K562 (cell line): Measurements from ENCODE around the gene OR6K6. TPM values are rescaled to one million over a fixed set of nuclear protein-coding genes. Genes with fewer than 3 reads are reported as not detected.
A peak's percentile ranks its signal among the peaks of the same experiment; 100 is the strongest.

Source experiments
- ATAC-seq: fragments of 200-7000 bp; cut with Tn5 transposase; 3 replicates; pipeline ENCODE4 v1.9.1; 2020; ENCODE audit warnings: moderate library complexity
- BruUV-seq: library from RNA; stranded (reverse); fragments of 400-500 nt; replicated peaks from 2 replicates; lab custom pipeline; 2021; lab: Mats Ljungman, UMichigan
- CTCF ChIA-PET: fragments of 300-600 bp; formaldehyde crosslinking; extraction: SDS; loops from one replicate; lab custom pipeline; 2021; ENCODE audit warnings: low intra/inter-chr PET ratio; lab: Yijun Ruan, JAX
- POLR2A ChIA-PET: fragments of 300-600, 350-650 bp; sonication (Branson Sonifier 250); formaldehyde crosslinking; extraction: SDS; loops from one replicate; lab custom pipeline; 2021; ENCODE audit warnings: antibody characterized with exemption, inconsistent platforms; lab: Yijun Ruan, JAX
- DNase-seq, 4 experiments: peaks; one replicate each; pipeline versions ENCODE4 v3.0.0 to v3.0.0-alpha.2; 2011 to 2018; ENCODE audit warnings: low spot score in 3 of 4, mixed read lengths in 3 of 4; ENCODE audit errors: extremely low read depth in 1 of 4
- FAIRE-seq: peaks from 2 replicates; lab custom pipeline; 2011; peaks lifted over from hg19 to GRCh38; lab: Jason Lieb, UNC
- H2AFZ ChIP-seq: 2 replicates; pipeline ENCODE4 v1.6.0; 2011; ENCODE audit warnings: low read depth, low read length, control low read depth, inconsistent platforms
- H3K27ac ChIP-seq: fragments of 200-600 bp; 3 replicates; pipeline ENCODE4 v1.8.0; 2011; ENCODE audit warnings: low read depth, mild to moderate bottlenecking, control low read depth, inconsistent platforms, low read length, moderate library complexity, mixed read lengths; ENCODE audit errors: extremely low read depth
- H3K27me3 ChIP-seq, 2 experiments: fragments of 300-600 bp in 1 of 2; 2 replicates in 1 of 2; 3 replicates in 1 of 2; pipeline versions ENCODE4 v1.6.0 to v1.8.0; 2011; ENCODE audit warnings: inconsistent platforms in 2 of 2, low read length in 2 of 2, mild to moderate bottlenecking in 1 of 2, mixed read lengths in 1 of 2, moderate library complexity in 1 of 2; ENCODE audit not compliant: control insufficient read depth in 2 of 2, insufficient read depth in 2 of 2
- H3K36me3 ChIP-seq: fragments of 300-600 bp; 3 replicates; pipeline ENCODE4 v1.8.0; 2011; ENCODE audit warnings: mild to moderate bottlenecking, low read length, inconsistent platforms; ENCODE audit not compliant: control insufficient read depth, insufficient read depth
- H3K4me1 ChIP-seq, 2 experiments: fragments of 200-600 bp in 1 of 2; replicated peaks in 1 of 2; 2 replicates in 1 of 2; 3 replicates in 1 of 2; pipeline versions ENCODE4 v1.5.1 to v1.8.0; 2011; ENCODE audit warnings: inconsistent platforms in 2 of 2, low read length in 2 of 2, mild to moderate bottlenecking in 1 of 2, mixed read lengths in 1 of 2, moderate library complexity in 1 of 2; ENCODE audit not compliant: control insufficient read depth in 2 of 2, insufficient read depth in 2 of 2
- H3K4me2 ChIP-seq: 2 replicates; pipeline ENCODE4 v1.6.1; 2011; ENCODE audit warnings: low read length, control low read depth, inconsistent platforms, mixed read lengths; ENCODE audit not compliant: insufficient read depth
- H3K4me3 ChIP-seq: fragments of 200-600 bp; sonication (generic), shearing (Covaris generic); 2 replicates; pipeline ENCODE4 v1.5.1; 2016; ENCODE audit warnings: control low read depth, inconsistent platforms
- H3K79me2 ChIP-seq: fragments of 200-600 bp; 3 replicates; pipeline ENCODE4 v1.8.0; 2011; ENCODE audit warnings: low read length, inconsistent platforms; ENCODE audit not compliant: control insufficient read depth, insufficient read depth
- H3K9ac ChIP-seq, 2 experiments: 2 replicates each; pipeline versions ENCODE4 v1.6.0 to v1.6.1; 2011; ENCODE audit warnings: low read depth in 2 of 2, low read length in 2 of 2, control low read depth in 1 of 2, inconsistent platforms in 1 of 2, mild to moderate bottlenecking in 1 of 2, mixed read lengths in 1 of 2; ENCODE audit not compliant: insufficient read depth in 1 of 2
- H3K9me1 ChIP-seq: one replicate; pipeline ENCODE4 v1.6.0; 2011; ENCODE audit warnings: inconsistent platforms, mild to moderate bottlenecking, low read length, moderate library complexity; ENCODE audit not compliant: control insufficient read depth, insufficient read depth
- H3K9me3 ChIP-seq: replicated peaks from 2 replicates; pipeline ENCODE4 v1.5.1; 2011; ENCODE audit warnings: low read depth, low read length, inconsistent platforms; ENCODE audit not compliant: control insufficient read depth, insufficient read depth
- H4K20me1 ChIP-seq: replicated peaks from 2 replicates; pipeline ENCODE4 v1.6.1; 2011; ENCODE audit warnings: low read length, inconsistent platforms, mixed read lengths; ENCODE audit not compliant: control insufficient read depth, insufficient read depth
- GTF2F1 ChIP-seq: IDR thresholded peaks from 2 replicates; pipeline ENCODE4 v1.6.1; 2011; ENCODE audit warnings: low read depth, low read length, improper control_type of control experiment
- POLR3A ChIP-seq: IDR thresholded peaks from 2 replicates; pipeline ENCODE4 v1.6.1; 2011; ENCODE audit warnings: borderline replicate concordance, mild to moderate bottlenecking, moderate library complexity; ENCODE audit not compliant: insufficient read length, insufficient read depth; ENCODE audit errors: extremely low read depth
- TAF9B ChIP-seq: fragments of 450-650 bp; IDR thresholded peaks from 2 replicates; pipeline ENCODE4 v1.6.1; 2018; ENCODE audit warnings: mild to moderate bottlenecking; ENCODE audit not compliant: partially characterized antibody
- ZBTB5 ChIP-seq: fragments of 450-650 bp; IDR thresholded peaks from 2 replicates; pipeline ENCODE4 v1.6.1; 2017; ENCODE audit warnings: antibody characterized with exemption
- ZNF717 ChIP-seq: fragments of 250-450 bp; sonication (Bioruptor Pico); IDR thresholded peaks from 2 replicates; pipeline ENCODE4 v1.5.0; 2021
- WGBS: fragments of 100-300 bp; shearing (Covaris generic); methylation state at CpG from one replicate; pipeline ENCODE4 v1.1.6; 2016; ENCODE audit warnings: low coverage, mixed read lengths; ENCODE audit not compliant: insufficient coverage; ENCODE audit errors: missing lambda C conversion rate; 5-methylcytosine and 5-hydroxymethylcytosine counted together
- in situ Hi-C: fragments of 300-500 bp; cut with MboI; formaldehyde crosslinking; loops from 4 replicates; pipeline ENCODE4 v1.15.0; 2018; ENCODE audit warnings: inconsistent platforms, mixed read lengths
- intact Hi-C: fragments of 100-400 bp; cut with micrococcal nuclease; formaldehyde crosslinking; loops from 2 replicates; pipeline ENCODE4 v1.14.2; 2022
- polyA plus RNA-seq, 8 experiments: library from polyadenylated mRNA; depleted of rRNA in 4 of 8; stranded (reverse) in 5 of 8; unstranded in 3 of 8; fragments of >200 nt; fragmentation: Nextera tagmentation in 2 of 8; fragmentation: Illumina TruSeq in 1 of 8; extraction: Ambion mirVana in 2 of 8; extraction: Trizol in 1 of 8; gene quantifications; 2 replicates each; pipeline versions ENCODE4 v1.2.1 to v1.2.3, GENCODE V29; 2011 to 2014; ENCODE audit warnings: inconsistent platforms in 1 of 8, missing spikeins in 1 of 8
- total RNA-seq, 7 experiments: library from RNA; depleted of rRNA in 6 of 7; stranded (reverse); fragments of >200 nt in 6 of 7; fragmentation: Illumina TruSeq in 2 of 7; extraction: Trizol in 2 of 7; gene quantifications; 2 replicates each; pipeline versions ENCODE4 v1.2.1 to v1.2.3, GENCODE V29; 2011 to 2021; ENCODE audit warnings: low replicate concordance in 1 of 7

OR6K6 gene
- total and polyA plus RNA-seq, 9 of the 15 experiments (the other 6 are each of a cell fraction or from before 2014, with no cell fraction given): not detected

GRCh38 chr1:158800526-158800925 is 46.0 kb downstream of the OR6K6 start:
- ChIA-PET CTCF (no interaction called here), POLR2A (no interaction called here)
- no peak for FAIRE-seq
- Histone ChIP-seq H4K20me1 (no peaks in the 10 kb centered on the region), H3K4me3 (no peak overlapping the region), H3K36me3 (no peaks in the 10 kb centered on the region), H3K4me2 (no peak overlapping the region), H3K27ac (no peak overlapping the region), H3K27me3 (no peaks in the 10 kb centered on the region), H3K4me1 (peaks cover 0 to 15% of the 10 kb centered on the region in 2 experiments; a peak in 2 of 5 replicates), H2AFZ (peak overlapping the region; percentile 97), H3K9ac (no peak overlapping the region), H3K79me2 (no peaks in the 10 kb centered on the region), H3K9me3 (peaks cover 2% of the 10 kb centered on the region; the same call in 1 of the 2 replicates), H3K9me1 (no peaks in the 10 kb centered on the region)
- DNase-seq: no peak
- intact Hi-C loops (loop anchor here (5.0 kb wide), 1 partner anchor 113 kb away; the partner anchor contains the start of gene SPTA1), in situ Hi-C loops (no loop called here)
- ATAC-seq: no peak
- no TSS peak for BruUV-seq
- TF ChIP-seq ZNF717 (CRISPR knock-in tag): no peak
- TF ChIP-seq TAF9B: no peak
- no peak for TF ChIP-seq POLR3A
- no peak for TF ChIP-seq GTF2F1
- no peak for TF ChIP-seq ZBTB5
- WGBS: 97% methylated on average over 2 of the region's 2 CpGs
